Parathyroid adenoma (tissue), 2 donors: ENCODE measurements around the gene THRA.

Experiments
- H2AFZ ChIP-seq: fragments of 300-600 bp; sonication (generic); one replicate; pipeline ENCODE4 v1.7.0; 2017; ENCODE audit warnings: antibody characterized with exemption, mild to moderate bottlenecking
- H3K27ac ChIP-seq: fragments of 300-600 bp; sonication (generic); one replicate; pipeline ENCODE4 v1.7.0; 2017
- H3K27me3 ChIP-seq: fragments of 300-600 bp; sonication (generic); one replicate; pipeline ENCODE4 v1.7.0; 2017; ENCODE audit warnings: low read length; ENCODE audit not compliant: control insufficient read depth, insufficient read depth
- H3K36me3 ChIP-seq: fragments of 300-600 bp; sonication (generic); one replicate; pipeline ENCODE4 v1.7.0; 2017; ENCODE audit warnings: low read length; ENCODE audit not compliant: control insufficient read depth, insufficient read depth
- H3K4me1 ChIP-seq: fragments of 300-600 bp; sonication (generic); one replicate; pipeline ENCODE4 v1.7.0; 2017; ENCODE audit warnings: control low read depth
- H3K4me2 ChIP-seq: fragments of 300-600 bp; sonication (generic); one replicate; pipeline ENCODE4 v1.7.0; 2017; ENCODE audit warnings: low read length
- H3K4me3 ChIP-seq: fragments of 300-600 bp; sonication (generic); one replicate; pipeline ENCODE4 v1.7.0; 2017; ENCODE audit warnings: low read depth, low read length
- H3K79me2 ChIP-seq: fragments of 300-600 bp; sonication (generic); one replicate; pipeline ENCODE4 v1.7.0; 2017; ENCODE audit warnings: control low read depth
- H3K9ac ChIP-seq: fragments of 300-600 bp; sonication (generic); one replicate; pipeline ENCODE4 v1.7.0; 2017; ENCODE audit warnings: mild to moderate bottlenecking
- H3K9me3 ChIP-seq: fragments of 300-600 bp; sonication (generic); one replicate; pipeline ENCODE4 v1.7.0; 2017; ENCODE audit warnings: low read length; ENCODE audit not compliant: control insufficient read depth
- CTCF ChIP-seq: fragments of 300-600 bp; sonication (generic); IDR thresholded peaks from one replicate; pipeline ENCODE4 v1.7.0; 2017; ENCODE audit warnings: antibody characterized with exemption, mild to moderate bottlenecking
- donor health status: primary hyperparathyroidism.

The THRA gene

GRCh38 chr17:40067710-40068109, 4.9 kb downstream of the THRA start:
- H3K9me3 ChIP-seq, result no peaks in the 10 kb centered on the region
- no peak overlapping the region for H3K4me3 ChIP-seq
- H3K4me1 ChIP-seq, result peaks cover 61% of the 10 kb centered on the region
- peaks cover 19% of the 10 kb centered on the region for H3K79me2 ChIP-seq
- no peak overlapping the region for H2AFZ ChIP-seq
- no peak overlapping the region for H3K4me2 ChIP-seq
- H3K27me3 ChIP-seq, result no peaks in the 10 kb centered on the region
- TF ChIP-seq CTCF, result no peak
- peak overlapping the region; percentile 78 for H3K27ac ChIP-seq
- H3K9ac ChIP-seq, result no peak overlapping the region
- H3K36me3 ChIP-seq, result no peaks in the 10 kb centered on the region

GRCh38 chr17:40068129-40068581, 5.4 kb downstream of the THRA start:
- Histone ChIP-seq H3K36me3 (no peaks in the 10 kb centered on the region), H3K27ac (peak overlapping the region; percentile 78), H3K4me1 (peaks cover 64% of the 10 kb centered on the region), H3K9me3 (no peaks in the 10 kb centered on the region), H3K4me3 (no peak overlapping the region), H3K9ac (no peak overlapping the region), H3K79me2 (peaks cover 19% of the 10 kb centered on the region), H3K4me2 (peak overlapping the region; percentile 74), H3K27me3 (no peaks in the 10 kb centered on the region), H2AFZ (no peak overlapping the region)
- no peak for TF ChIP-seq CTCF

- peaks cover 66% of the 10 kb centered on the region for H3K4me1 ChIP-seq
Observed at GRCh38 chr17:40068584-40068916, 5.8 kb downstream of the THRA start.

GRCh38 chr17:40068917-40069750, 6.4 kb downstream of the THRA start:
- H3K79me2 ChIP-seq, result peaks cover 12% of the 10 kb centered on the region
- H3K4me1 ChIP-seq, result peaks cover 64% of the 10 kb centered on the region
- H3K4me2 ChIP-seq, result peak overlapping the region; percentile 74
- peak overlapping the region; percentile 52 for H2AFZ ChIP-seq
- no peak overlapping the region for H3K9ac ChIP-seq
- H3K9me3 ChIP-seq, result no peaks in the 10 kb centered on the region
- H3K27me3 ChIP-seq, result no peaks in the 10 kb centered on the region
- no peak for TF ChIP-seq CTCF
- peak overlapping the region; percentile 78 for H3K27ac ChIP-seq
- H3K36me3 ChIP-seq, result no peaks in the 10 kb centered on the region
- H3K4me3 ChIP-seq, result peak overlapping the region; percentile 27

More at GRCh38 chr17:40068584-40068916, 5.8 kb downstream of the THRA start:
- no peak for TF ChIP-seq CTCF
- Histone ChIP-seq H3K27me3 (no peaks in the 10 kb centered on the region), H3K4me3 (peak overlapping the region; percentile 27), H3K4me2 (peak overlapping the region; percentile 74), H3K9ac (no peak overlapping the region), H3K9me3 (no peaks in the 10 kb centered on the region), H3K79me2 (peaks cover 17% of the 10 kb centered on the region), H2AFZ (peak overlapping the region; percentile 52), H3K27ac (peak overlapping the region; percentile 78), H3K36me3 (no peaks in the 10 kb centered on the region)
